GM12801 (cell line): ENCODE data around the gene ABHD1.

ENCODE experiments used
- TF ChIP-seq, protein P1 (sequence below): IDR thresholded peaks from one replicate; pipeline ENCODE4 v1.5.1; 2011; ENCODE audit warnings: control low read depth; ENCODE audit not compliant: insufficient read length; ENCODE audit errors: extremely low read depth

The ABHD1 gene

GRCh38 chr2:27179344-27180000 lies 55.9 kb downstream of the ABHD1 start:
- TF ChIP-seq, protein P1, sequence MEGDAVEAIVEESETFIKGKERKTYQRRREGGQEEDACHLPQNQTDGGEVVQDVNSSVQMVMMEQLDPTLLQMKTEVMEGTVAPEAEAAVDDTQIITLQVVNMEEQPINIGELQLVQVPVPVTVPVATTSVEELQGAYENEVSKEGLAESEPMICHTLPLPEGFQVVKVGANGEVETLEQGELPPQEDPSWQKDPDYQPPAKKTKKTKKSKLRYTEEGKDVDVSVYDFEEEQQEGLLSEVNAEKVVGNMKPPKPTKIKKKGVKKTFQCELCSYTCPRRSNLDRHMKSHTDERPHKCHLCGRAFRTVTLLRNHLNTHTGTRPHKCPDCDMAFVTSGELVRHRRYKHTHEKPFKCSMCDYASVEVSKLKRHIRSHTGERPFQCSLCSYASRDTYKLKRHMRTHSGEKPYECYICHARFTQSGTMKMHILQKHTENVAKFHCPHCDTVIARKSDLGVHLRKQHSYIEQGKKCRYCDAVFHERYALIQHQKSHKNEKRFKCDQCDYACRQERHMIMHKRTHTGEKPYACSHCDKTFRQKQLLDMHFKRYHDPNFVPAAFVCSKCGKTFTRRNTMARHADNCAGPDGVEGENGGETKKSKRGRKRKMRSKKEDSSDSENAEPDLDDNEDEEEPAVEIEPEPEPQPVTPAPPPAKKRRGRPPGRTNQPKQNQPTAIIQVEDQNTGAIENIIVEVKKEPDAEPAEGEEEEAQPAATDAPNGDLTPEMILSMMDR, result no peak
